ENCODE data around the gene FAM13A. TPM values are rescaled to one million over a fixed set of nuclear protein-coding genes. Genes with fewer than 3 reads are reported as not detected.

Gene FAM13A
- total and polyA plus RNA-seq, 2 donors (not counting 1 experiment from before 2014, with no cell fraction given), result 0.51 to 2.1 TPM

GRCh38 chr4:88969271-88969670, 87.7 kb downstream of the FAM13A start:
- POLR2A ChIA-PET, result no interaction called here

GRCh38 chr4:88967883-88968331, 89.1 kb downstream of the FAM13A start:
- ATAC-seq (ENCODE audit: low read depth) (no peak), DNase-seq (no peak)
- Histone ChIP-seq H3K4me2 (replicated peaks; ENCODE audit: low read depth, low read length, poor library complexity, severe bottlenecking) (no peak overlapping the region), H3K79me2 (ENCODE audit: control insufficient read depth, insufficient read depth, low read length) (no peaks in the 10 kb centered on the region), H3K9me3 (ENCODE audit: control extremely low read depth in 1 of 3, control insufficient read depth in 2 of 3, insufficient read depth in 1 of 3, low read length in 2 of 3) (no peaks in the 10 kb centered on the region), H3K4me3 (ENCODE audit: control extremely low read depth in 1 of 5, extremely low read depth in 1 of 5, insufficient read depth in 1 of 5, low read depth in 2 of 5, low read length in 4 of 5) (no peak overlapping the region), H3K4me1 (ENCODE audit: control insufficient read depth in 2 of 2, insufficient read depth in 2 of 2, low read length in 2 of 2) (no peaks in the 10 kb centered on the region), H3K27me3 (replicated peaks in 1 of 4; ENCODE audit: control extremely low read depth in 1 of 4, control insufficient read depth in 3 of 4, insufficient read depth in 4 of 4, low read length in 3 of 4) (no peaks in the 10 kb centered on the region), H4K20me1 (ENCODE audit: control insufficient read depth, insufficient read depth, low read length, poor library complexity, severe bottlenecking) (no peaks in the 10 kb centered on the region), H2AFZ (ENCODE audit: insufficient read depth, low read depth, low read length, poor library complexity, severe bottlenecking) (no peak overlapping the region), H3K9ac (ENCODE audit: low read length) (no peak overlapping the region), H3K27ac (ENCODE audit: low read length in 2 of 2) (no peak overlapping the region), H3K36me3 (replicated peaks in 1 of 2; ENCODE audit: control extremely low read depth in 1 of 2, control insufficient read depth in 1 of 2, extremely low read depth in 1 of 2, insufficient read depth in 2 of 2, low read length in 1 of 2) (no peaks in the 10 kb centered on the region)
- 100% methylated on average over 1 of the region's 2 CpGs for WGBS (ENCODE audit: insufficient coverage)
- CTCF ChIA-PET, result no interaction called here
- Mint-ChIP-seq H3K9me3 (ENCODE audit: insufficient read depth) (no peaks in the 10 kb centered on the region), H3K27me3 (no peaks in the 10 kb centered on the region), H3K4me1 (no peaks in the 10 kb centered on the region), H3K4me3 (no peak overlapping the region), H3K27ac (no peak overlapping the region)
- intact Hi-C loops (cut with micrococcal nuclease), result no loop called here
- POLR2A ChIA-PET, result no interaction called here
- TF ChIP-seq EZH2 (IDR thresholded peaks at IDR 0.05; ENCODE audit: borderline replicate concordance, insufficient read depth, low read depth, low read length, poor library complexity, severe bottlenecking) (no peak), CTCF (IDR thresholded peaks at IDR 0.05) (no peak)

More at GRCh38 chr4:88969271-88969670, 87.7 kb downstream of the FAM13A start:
- DNase-seq, result no peak
- Mint-ChIP-seq H3K27ac (no peak overlapping the region), H3K4me1 (no peaks in the 10 kb centered on the region), H3K9me3 (ENCODE audit: insufficient read depth) (no peaks in the 10 kb centered on the region), H3K4me3 (no peak overlapping the region), H3K27me3 (no peaks in the 10 kb centered on the region)
- no peak for ATAC-seq (ENCODE audit: low read depth)
- peaks cover 0 to 3% (median 0%) of the 10 kb centered on the region in 3 donors for H3K9me3 ChIP-seq (ENCODE audit: control extremely low read depth in 1 of 3, control insufficient read depth in 2 of 3, insufficient read depth in 1 of 3, low read length in 2 of 3)
- no peaks in the 10 kb centered on the region for H3K79me2 ChIP-seq (ENCODE audit: control insufficient read depth, insufficient read depth, low read length)
- no peak overlapping the region for H3K27ac ChIP-seq (ENCODE audit: low read length in 2 of 2)
- intact Hi-C loops (cut with micrococcal nuclease), result no loop called here
- no peaks in the 10 kb centered on the region for H3K36me3 ChIP-seq (replicated peaks in 1 of 2; ENCODE audit: control extremely low read depth in 1 of 2, control insufficient read depth in 1 of 2, extremely low read depth in 1 of 2, insufficient read depth in 2 of 2, low read length in 1 of 2)
- H3K4me2 ChIP-seq (replicated peaks; ENCODE audit: low read depth, low read length, poor library complexity, severe bottlenecking), result no peak overlapping the region
- CTCF ChIA-PET, result no interaction called here
- H3K9ac ChIP-seq (ENCODE audit: low read length), result no peak overlapping the region
- H4K20me1 ChIP-seq (ENCODE audit: control insufficient read depth, insufficient read depth, low read length, poor library complexity, severe bottlenecking), result no peaks in the 10 kb centered on the region
- no peaks in the 10 kb centered on the region for H3K4me1 ChIP-seq (ENCODE audit: control insufficient read depth in 2 of 2, insufficient read depth in 2 of 2, low read length in 2 of 2)
- TF ChIP-seq EZH2 (IDR thresholded peaks at IDR 0.05; ENCODE audit: borderline replicate concordance, insufficient read depth, low read depth, low read length, poor library complexity, severe bottlenecking), result no peak
- no peak for TF ChIP-seq CTCF (IDR thresholded peaks at IDR 0.05)
- no peaks in the 10 kb centered on the region for H3K27me3 ChIP-seq (replicated peaks in 1 of 4; ENCODE audit: control extremely low read depth in 1 of 4, control insufficient read depth in 3 of 4, insufficient read depth in 4 of 4, low read length in 3 of 4)
- H2AFZ ChIP-seq (ENCODE audit: insufficient read depth, low read depth, low read length, poor library complexity, severe bottlenecking), result no peak overlapping the region
- H3K4me3 ChIP-seq (ENCODE audit: control extremely low read depth in 1 of 5, extremely low read depth in 1 of 5, insufficient read depth in 1 of 5, low read depth in 2 of 5, low read length in 4 of 5), result no peak overlapping the region
